Measurements from ENCODE around the gene HOXC4. TPM values are rescaled to one million over a fixed set of nuclear protein-coding genes. Genes with fewer than 3 reads are reported as not detected.

HOXC4 gene
- polyA plus RNA-seq, 12 donors: 4.2 to 25.6 (median 9.1) TPM; not detected in 2

- DNase-seq: no peak
Observed at GRCh38 chr12:54014377-54015017, 39.1 kb upstream of the HOXC4 start.

- no peak for DNase-seq
Observed at GRCh38 chr12:54015018-54015931, 38.4 kb upstream of the HOXC4 start.

GRCh38 chr12:54016051-54016450, 37.6 kb upstream of the HOXC4 start:
- no peak for DNase-seq

- DNase-seq: no peak
Observed at GRCh38 chr12:54016478-54016964, 37.1 kb upstream of the HOXC4 start.

- DNase-seq: no peak
Observed at GRCh38 chr12:54017027-54017788, 36.4 kb upstream of the HOXC4 start.

GRCh38 chr12:54017878-54018467, 35.7 kb upstream of the HOXC4 start:
- DNase-seq: peak; percentile 85

GRCh38 chr12:54018468-54018984, 35.1 kb upstream of the HOXC4 start:
- DNase-seq: no peak

GRCh38 chr12:54019091-54019811, 34.4 kb upstream of the HOXC4 start:
- no peak for DNase-seq

- no peak for DNase-seq
Observed at GRCh38 chr12:54019924-54020590, 33.6 kb upstream of the HOXC4 start.

GRCh38 chr12:54020591-54021405, 32.8 kb upstream of the HOXC4 start:
- no peak for DNase-seq

GRCh38 chr12:54021432-54022013, 32.1 kb upstream of the HOXC4 start:
- no peak for DNase-seq

GRCh38 chr12:54022960-54023884, 30.4 kb upstream of the HOXC4 start:
- DNase-seq: no peak

- no peak for DNase-seq
Observed at GRCh38 chr12:54024127-54024526, 29.5 kb upstream of the HOXC4 start.

GRCh38 chr12:54024581-54025305, 28.9 kb upstream of the HOXC4 start:
- DNase-seq: no peak

GRCh38 chr12:54025499-54026405, 27.9 kb upstream of the HOXC4 start:
- no peak for DNase-seq
